Thymus (tissue), 11 donors: ENCODE measurements around the gene CHURC1. TPM values are rescaled to one million over a fixed set of nuclear protein-coding genes. Genes with fewer than 3 reads are reported as not detected.

Source experiments
- DNase-seq, 9 donors: peaks; one replicate each; pipeline ENCODE4 v3.0.0-alpha.2; 2013; ENCODE audit warnings: low spot score in 9 of 9, low read depth in 6 of 9, missing footprints in 1 of 9
- H3K27ac ChIP-seq, 2 donors: one replicate each; pipeline ENCODE4 v1.5.1; 2013; ENCODE audit warnings: control low read depth in 1 of 2, low read depth in 1 of 2, low read length in 1 of 2, mild to moderate bottlenecking in 1 of 2, moderate library complexity in 1 of 2
- H3K27me3 ChIP-seq, 2 donors: one replicate each; pipeline ENCODE4 v1.5.1; 2013; ENCODE audit warnings: low read length in 1 of 2; ENCODE audit not compliant: control insufficient read depth in 2 of 2, insufficient read depth in 1 of 2
- H3K36me3 ChIP-seq, 2 donors: one replicate each; pipeline ENCODE4 v1.5.1; 2013; ENCODE audit warnings: low read length in 1 of 2, mild to moderate bottlenecking in 1 of 2, moderate library complexity in 1 of 2; ENCODE audit not compliant: control insufficient read depth in 2 of 2, insufficient read depth in 2 of 2
- H3K4me1 ChIP-seq, 2 donors: one replicate each; pipeline ENCODE4 v1.5.1; 2013; ENCODE audit warnings: low read length in 2 of 2; ENCODE audit not compliant: control insufficient read depth in 2 of 2, insufficient read depth in 2 of 2
- H3K4me3 ChIP-seq, 2 donors: one replicate each; pipeline ENCODE4 v1.5.1; 2013; ENCODE audit warnings: low read length in 2 of 2, control low read depth in 1 of 2, mild to moderate bottlenecking in 1 of 2
- H3K9me3 ChIP-seq, 2 donors: one replicate each; pipeline ENCODE4 v1.5.1; 2013; ENCODE audit warnings: low read length in 1 of 2, mild to moderate bottlenecking in 1 of 2; ENCODE audit not compliant: control insufficient read depth in 2 of 2, insufficient read depth in 1 of 2
- WGBS: extraction: QIAGEN DNeasy Blood & Tissue Kit; methylation state at CpG from one replicate; pipeline ENCODE4 v1.1.7; 2013; 5-methylcytosine and 5-hydroxymethylcytosine counted together
- polyA plus RNA-seq: library from polyadenylated mRNA; stranded (reverse); fragments of 200-250 nt; gene quantifications from one replicate; pipeline ENCODE4 v1.2.3, GENCODE V29; 2013
- total RNA-seq: library from RNA; stranded (reverse); fragments of 120-200 nt; gene quantifications from one replicate; pipeline ENCODE4 v1.2.4, GENCODE V29; 2013
- donor health status: healthy.

The CHURC1 gene
- total and polyA plus RNA-seq, 2 donors: 55.1 to 93.7 TPM

- WGBS: 95% methylated on average over 8 of the region's 8 CpGs
- H3K36me3 ChIP-seq: no peaks in the 10 kb centered on the region
Observed at GRCh38 chr14:64974563-64974962, 60.3 kb downstream of the CHURC1 start.

GRCh38 chr14:64979336-64980074 lies 65.2 kb downstream of the CHURC1 start:
- H3K36me3 ChIP-seq: no peaks in the 10 kb centered on the region
- peaks cover 0 to 3% of the 10 kb centered on the region in 2 donors for H3K4me1 ChIP-seq
- DNase-seq: no peak
- peaks cover 0 to 22% of the 10 kb centered on the region in 2 donors for H3K27me3 ChIP-seq
- no peak overlapping the region for H3K27ac ChIP-seq
- no peak overlapping the region for H3K4me3 ChIP-seq
- no peaks in the 10 kb centered on the region for H3K9me3 ChIP-seq
- WGBS: 90% methylated on average over 5 of the region's 5 CpGs

More at GRCh38 chr14:64974563-64974962, 60.3 kb downstream of the CHURC1 start:
- Histone ChIP-seq H3K27ac (no peak overlapping the region), H3K27me3 (peaks cover 0 to 36% of the 10 kb centered on the region in 2 donors), H3K4me3 (no peak overlapping the region), H3K9me3 (no peaks in the 10 kb centered on the region), H3K4me1 (peaks cover 2 to 21% of the 10 kb centered on the region in 2 donors)
- DNase-seq: no peak

- peaks cover 0 to 11% of the 10 kb centered on the region in 2 donors for H3K27me3 ChIP-seq
- DNase-seq: peak in 6 of 9 donors; percentile 39 to 77 (median 58)
- 9% methylated on average over 15 of the region's 15 CpGs for WGBS
- H3K36me3 ChIP-seq: no peaks in the 10 kb centered on the region
- peaks cover 2 to 13% of the 10 kb centered on the region in 2 donors for H3K4me1 ChIP-seq
- H3K27ac ChIP-seq: no peak overlapping the region
- H3K9me3 ChIP-seq: no peaks in the 10 kb centered on the region
- no peak overlapping the region for H3K4me3 ChIP-seq
Observed at GRCh38 chr14:64983439-64984310, 69.4 kb downstream of the CHURC1 start.

Other genes starting within 250 kb of the CHURC1 start
- gene PLEKHG3, start 210.0 kb upstream of the CHURC1 start, total RNA-seq: 7.7 TPM
- 8.5 TPM for gene PLEKHG3, start 210.0 kb upstream of the CHURC1 start, polyA plus RNA-seq
- gene SPTB, start 34.5 kb upstream of the CHURC1 start, total RNA-seq: 1.8 TPM
- 1.1 TPM for gene SPTB, start 34.5 kb upstream of the CHURC1 start, polyA plus RNA-seq
- gene GPX2, start 28.3 kb downstream of the CHURC1 start, total RNA-seq: 1.5 TPM
- gene GPX2, start 28.3 kb downstream of the CHURC1 start, polyA plus RNA-seq: 20.3 TPM
- gene RAB15, start 57.9 kb downstream of the CHURC1 start, total RNA-seq: 6.8 TPM
- 8.8 TPM for gene RAB15, start 57.9 kb downstream of the CHURC1 start, polyA plus RNA-seq
- 6.6 TPM for gene FNTB, start 72.4 kb downstream of the CHURC1 start, total RNA-seq
- gene FNTB, start 72.4 kb downstream of the CHURC1 start, polyA plus RNA-seq: 9.5 TPM
- gene MAX, start 188.1 kb downstream of the CHURC1 start, total RNA-seq: 61.5 TPM
- 104 TPM for gene MAX, start 188.1 kb downstream of the CHURC1 start, polyA plus RNA-seq